HuH-7.5 (cell line): ENCODE measurements around the gene NME3.
"Not testable (repeated sequence)": the region's sequence is repeated elsewhere in the genome, so short reads cannot be mapped to it uniquely, and the experiment has no call there.

ENCODE experiments used
- DNase-seq: peaks from one replicate; pipeline ENCODE4 v3.0.0; 2011; ENCODE audit warnings: low spot score

The NME3 gene

DNA sequence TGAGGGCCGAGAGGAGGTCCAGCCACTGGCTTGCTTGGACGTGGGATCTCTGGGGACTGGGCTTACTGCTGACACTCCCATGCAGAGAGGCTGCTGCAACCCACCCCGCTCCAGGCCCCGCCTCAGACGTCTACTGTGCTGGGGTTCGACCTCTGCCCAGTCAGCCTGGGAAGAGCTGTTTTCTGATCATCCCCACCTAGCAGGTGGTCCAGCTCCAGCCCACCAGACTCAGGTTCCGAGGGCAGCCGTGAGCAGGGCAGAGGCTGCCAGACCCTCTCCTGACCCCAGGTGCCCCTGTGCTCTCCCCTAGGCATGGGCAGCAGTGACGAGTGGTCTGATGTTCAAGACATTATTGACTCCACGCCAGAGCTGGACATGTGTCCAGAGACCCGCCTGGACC is 23.4 kb downstream of the NME3 start:
- DNase-seq: no peak

DNA sequence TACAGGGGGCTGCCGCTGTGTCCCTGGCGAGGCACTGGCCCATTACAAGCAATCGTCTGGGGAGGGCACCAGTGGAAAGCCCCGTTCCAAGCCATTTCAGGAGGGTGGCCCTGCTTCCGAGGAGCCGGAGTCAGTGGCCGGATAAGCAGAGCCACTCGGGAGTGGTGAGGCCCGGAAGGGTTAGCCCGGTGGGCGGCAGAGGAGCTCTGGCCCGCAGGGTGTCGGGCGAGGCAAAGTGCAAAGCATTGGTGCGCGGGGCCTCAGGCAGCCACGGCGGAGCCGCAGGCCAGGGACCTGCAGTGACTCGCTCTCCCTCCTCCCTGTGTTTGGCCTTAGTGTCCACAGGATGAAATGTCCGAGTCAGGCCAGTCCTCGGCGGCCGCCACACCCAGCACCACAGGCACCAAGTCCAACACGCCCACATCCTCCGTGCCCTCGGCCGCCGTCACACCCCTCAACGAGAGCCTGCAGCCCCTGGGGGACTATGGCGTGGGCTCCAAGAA is 24.6 kb downstream of the NME3 start:
- no peak for DNase-seq

DNA sequence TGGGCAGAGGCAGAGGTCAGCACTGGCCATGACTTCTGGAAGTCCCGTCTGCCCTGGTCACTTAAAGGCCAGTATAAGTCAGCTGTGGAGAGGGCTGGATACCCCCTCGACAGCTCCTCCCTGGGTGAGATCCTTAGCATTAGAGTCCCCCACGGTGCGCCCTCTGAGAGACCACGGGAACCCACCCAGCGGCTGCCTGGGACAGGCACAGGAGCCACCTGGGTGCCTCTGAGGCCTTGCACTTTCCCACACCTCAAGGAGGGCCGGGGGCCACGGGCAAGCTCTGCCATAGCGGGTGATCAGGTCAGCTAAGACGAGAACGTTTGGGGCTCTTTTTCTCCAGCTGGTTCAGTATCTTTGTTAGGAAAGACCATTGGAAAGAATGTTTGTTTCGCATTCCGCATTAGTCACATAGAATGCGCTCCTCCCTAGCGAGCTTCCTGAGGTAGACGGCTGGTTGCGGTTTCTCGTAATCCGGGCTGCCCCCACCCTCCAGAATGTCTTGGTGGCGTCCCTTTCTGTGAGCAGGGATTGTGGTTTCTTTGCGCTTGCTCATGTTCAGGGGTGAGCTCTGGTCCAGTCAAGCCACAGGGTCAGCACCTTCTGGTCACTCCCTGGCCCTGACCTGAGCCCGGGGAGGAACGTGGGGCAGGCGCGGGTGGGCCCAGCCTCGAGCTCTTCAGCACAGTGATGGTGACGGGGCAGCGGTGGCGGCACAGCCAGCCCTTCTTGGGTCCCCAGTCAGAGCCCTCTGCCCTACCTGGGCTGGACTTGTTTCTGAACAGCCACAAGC is 25.2 kb downstream of the NME3 start:
- no peak for DNase-seq

DNA sequence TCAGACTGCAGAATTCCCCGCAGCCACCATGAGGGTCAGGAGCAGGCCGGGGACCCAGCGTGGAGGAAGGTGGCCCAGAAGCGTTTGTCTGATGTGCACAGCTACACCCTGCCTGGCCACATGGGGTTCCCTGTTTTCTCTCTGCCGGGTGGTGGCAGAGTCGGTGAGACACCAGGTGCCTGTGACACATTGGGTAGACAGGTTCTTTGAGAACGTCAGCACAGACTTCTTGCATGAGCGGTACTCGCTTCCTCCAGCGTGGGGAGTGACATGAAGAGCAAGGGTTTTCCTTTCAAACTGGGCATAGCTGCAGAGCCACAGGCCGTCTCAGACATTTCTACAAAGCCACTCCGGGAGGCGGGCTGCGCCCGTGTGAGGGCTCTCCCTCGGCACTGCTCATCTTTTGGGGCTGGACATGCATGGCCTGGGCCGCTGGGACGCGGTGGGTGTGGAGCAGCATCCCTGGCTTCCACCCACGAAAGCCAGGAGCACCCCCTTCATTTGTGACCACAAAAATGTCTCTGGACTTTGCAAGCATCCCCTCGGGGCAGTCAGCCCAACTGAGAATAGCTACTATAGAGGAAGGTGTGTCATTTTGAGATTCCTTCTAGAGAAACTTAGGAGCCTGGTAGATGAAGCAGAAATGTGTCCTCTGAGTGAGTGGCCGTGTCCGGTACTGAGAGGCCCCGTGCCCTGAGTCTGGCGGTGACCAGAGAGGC is 26.0 kb downstream of the NME3 start:
- no peak for DNase-seq

DNA sequence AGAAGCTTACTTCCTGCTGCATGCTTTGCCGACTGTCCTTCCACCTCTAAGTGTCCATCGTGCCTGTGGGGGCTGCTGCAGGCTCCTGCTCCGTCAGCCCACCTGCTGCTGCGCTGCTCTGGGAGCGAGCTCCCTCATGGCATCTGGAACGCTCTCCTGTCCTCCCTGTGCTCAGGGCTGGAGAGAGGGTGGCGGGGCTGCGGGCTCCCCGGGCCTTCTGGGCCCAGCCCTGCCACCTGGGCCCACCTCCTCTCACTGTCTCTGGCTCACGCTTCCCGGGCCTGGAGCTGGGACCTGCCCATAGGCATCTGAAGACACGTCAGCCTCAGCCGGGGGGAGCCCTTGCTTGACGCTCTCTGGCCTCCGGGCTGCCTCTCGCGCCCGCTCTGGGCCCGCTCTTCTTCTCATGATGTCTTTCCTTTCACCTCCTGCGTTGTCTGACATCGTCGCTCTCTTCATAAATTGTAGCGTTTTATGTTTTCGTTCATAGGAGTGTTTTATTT is 27.0 kb downstream of the NME3 start:
- DNase-seq: no peak

DNA sequence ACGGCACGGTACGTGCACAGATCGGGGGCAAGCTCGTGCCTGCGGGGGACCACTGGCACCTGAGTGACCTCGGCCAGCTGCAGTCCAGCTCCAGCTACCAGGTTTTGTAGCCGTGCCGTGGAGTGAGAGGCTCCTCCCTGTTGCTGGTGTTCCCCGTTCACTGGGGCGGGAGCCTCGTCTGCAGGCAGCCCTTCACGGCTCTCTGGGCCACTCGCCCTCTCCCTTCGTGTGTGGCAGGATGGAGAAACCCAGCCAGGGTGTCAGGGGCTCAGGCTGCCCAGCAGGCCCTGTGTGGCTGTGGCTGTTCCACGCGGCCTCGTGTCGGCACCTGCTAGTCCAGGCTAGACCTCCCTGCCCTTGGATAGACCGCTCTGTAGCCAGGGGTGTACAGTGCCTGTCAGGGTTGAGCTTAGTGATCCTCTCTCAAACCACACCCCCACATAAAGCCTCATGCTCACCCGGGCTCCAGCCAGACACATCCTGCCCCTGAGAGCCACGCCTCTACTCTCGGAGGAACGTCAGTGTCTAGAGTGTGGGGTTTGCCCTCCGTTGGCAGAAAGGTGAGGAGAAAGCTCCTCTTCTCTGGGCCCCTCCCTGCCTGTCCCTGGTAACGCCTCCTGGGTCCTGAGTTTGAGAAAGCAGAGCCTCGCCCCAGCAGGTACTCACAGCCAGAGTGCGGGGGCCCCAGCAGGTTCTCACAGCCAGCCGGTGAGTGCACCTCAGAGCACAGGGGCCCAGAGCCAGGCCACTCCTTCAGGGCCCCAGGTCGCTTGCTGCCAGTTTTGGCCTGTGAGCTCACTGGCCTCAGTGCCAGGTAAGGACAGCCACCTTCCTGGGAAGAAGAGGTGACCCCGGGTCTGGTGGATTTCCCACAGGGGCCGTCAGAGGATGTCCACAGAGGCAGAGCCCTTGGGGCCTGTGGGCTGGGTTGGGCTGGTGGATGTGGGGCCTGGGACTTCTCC is 27.7 kb downstream of the NME3 start:
- DNase-seq: no peak

DNA sequence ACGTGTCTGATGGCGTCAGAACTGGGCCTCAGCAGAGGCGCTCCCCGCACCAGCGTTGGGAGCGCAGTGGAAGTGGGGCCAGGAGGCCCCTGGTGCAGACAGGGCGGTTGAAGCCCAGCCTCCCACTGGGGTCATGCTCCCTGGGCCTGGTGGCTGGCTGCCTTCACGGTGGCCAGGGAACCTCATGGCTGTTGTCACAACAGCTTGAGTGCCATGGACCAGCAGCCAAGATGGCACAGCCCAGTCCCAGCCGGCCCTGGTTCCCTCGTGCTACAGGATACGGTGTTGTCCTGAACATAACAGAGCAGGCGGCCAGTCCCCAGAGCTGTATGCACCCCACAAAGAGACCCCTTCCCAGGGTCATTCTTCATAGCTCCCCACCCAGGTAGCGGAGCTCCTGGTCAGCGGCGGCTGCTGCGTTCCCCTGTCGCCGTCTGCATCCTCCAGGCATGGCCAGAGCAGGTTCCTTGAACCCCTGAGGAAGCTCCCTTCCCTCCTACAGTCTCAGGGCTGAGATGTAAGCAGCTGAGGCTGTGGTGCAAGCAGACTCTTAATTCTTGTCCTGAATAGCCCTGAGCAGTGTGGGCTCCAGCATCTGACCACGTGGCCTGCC is 29.7 kb downstream of the NME3 start:
- no peak for DNase-seq

DNA sequence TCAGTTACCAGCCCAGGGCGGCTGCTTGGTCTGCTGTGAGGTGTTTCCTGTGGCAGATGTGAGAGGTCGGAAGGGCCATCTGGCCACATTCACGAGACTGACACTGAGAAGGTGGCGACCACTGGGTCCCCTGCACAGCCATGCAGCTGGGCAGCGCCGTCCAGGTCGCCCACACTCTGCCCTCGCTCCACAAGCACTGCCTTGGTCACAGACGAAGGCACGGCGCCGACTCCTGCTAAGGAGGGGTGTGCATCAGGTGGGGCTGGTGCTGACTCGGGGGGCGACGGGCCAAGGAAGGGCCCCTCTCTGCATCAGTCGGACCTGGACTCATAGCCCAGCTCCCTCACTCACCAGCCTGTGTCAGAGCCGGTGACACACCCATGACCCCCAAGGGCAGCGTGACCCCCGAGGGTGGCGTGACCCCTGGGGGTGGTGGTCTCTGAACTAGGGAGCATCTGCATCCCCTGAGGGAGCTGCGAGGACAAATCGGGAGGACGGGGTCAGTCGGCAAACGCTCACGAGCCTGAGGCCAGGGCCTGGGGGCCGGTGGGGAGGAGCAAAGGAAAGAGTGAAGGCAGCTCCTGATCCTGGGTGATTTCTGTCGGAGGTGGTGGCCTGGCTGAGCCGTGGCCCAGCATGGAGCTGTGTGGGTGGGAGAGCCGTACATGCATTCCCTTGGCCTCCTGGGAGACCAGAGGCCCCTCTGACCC is 30.4 kb downstream of the NME3 start:
- DNase-seq: no peak

DNA sequence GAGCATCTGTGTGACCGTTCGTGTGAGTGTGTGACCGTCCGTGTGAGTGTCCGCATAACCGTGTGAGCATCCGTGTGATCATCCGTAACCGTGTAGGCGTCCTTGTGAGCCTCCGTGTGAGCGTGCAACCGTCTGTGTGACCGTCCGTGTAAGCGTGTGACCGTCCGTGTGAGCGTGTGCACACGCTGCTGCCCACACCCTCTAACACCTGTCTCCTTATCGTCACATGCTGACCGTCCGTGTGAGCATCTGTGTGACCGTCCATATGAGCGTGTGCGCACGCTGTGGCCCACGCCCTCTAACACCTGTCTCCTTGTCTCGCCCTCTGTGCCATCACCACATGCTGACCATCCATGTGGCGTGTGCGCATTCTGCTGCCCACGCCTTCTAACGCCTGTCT is 31.1 kb downstream of the NME3 start:
- DNase-seq: no peak

DNA sequence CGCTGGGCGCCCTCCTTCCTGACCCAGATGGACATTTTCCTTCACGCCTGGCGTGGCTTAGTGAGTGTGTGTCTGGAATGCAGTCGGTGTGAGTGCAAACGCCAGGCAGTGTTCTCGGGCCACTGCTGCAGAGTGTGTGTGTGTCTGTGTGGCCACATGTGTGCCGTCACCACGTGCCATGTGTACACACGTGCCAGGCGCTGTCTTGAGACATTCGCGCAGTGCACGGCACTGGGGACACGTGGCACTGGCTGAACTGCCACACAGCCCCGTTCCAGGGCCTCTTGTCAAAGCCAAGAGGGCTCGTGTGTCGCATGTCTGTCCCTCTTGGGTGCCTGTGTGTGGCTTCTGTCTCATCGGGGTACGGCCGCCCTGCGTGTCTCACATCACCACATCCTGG is 36.5 kb downstream of the NME3 start:
- no peak for DNase-seq

DNA sequence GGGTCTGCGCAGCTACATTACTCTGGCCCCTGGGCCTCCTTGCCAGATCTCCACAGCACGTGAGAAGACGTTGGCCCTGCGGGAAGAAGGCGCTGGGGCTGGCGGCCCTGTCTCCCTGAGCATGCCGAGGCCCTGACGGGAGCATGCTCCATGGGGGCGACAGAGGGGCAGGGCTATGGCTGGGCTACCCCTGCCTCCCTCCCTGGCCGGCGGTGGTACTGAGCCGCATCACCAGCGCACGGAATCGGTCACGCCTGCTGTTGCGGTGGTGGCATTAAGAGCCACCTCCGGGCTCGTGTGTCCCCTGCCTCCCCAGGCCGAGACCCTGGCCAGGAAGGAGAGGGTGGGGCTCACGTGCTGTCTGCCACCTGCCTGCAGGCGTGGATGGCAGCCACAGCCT is 37.2 kb downstream of the NME3 start:
- no peak for DNase-seq

DNA sequence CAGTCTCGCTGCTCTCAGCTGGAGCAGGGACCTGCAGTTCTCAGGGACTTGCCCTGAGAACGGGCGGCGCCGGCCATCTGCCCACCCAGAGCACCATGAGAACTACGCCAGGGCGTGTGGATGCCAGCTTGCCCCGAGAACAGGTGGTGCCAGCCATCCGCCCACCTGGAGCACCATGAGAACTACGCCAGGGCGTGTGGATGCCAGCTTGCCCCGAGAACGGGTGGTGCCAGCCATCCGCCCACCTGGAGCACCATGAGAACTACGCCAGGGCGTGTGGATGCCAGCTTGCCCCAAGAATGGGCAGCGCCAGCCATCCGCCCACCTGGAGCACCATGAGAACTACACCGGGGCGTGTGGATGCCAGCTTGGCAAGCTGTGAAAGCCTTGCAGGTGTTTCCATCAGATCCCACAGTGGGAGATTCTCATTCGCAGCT is 38.8 kb downstream of the NME3 start:
- DNase-seq: not testable (repeated sequence)

DNA sequence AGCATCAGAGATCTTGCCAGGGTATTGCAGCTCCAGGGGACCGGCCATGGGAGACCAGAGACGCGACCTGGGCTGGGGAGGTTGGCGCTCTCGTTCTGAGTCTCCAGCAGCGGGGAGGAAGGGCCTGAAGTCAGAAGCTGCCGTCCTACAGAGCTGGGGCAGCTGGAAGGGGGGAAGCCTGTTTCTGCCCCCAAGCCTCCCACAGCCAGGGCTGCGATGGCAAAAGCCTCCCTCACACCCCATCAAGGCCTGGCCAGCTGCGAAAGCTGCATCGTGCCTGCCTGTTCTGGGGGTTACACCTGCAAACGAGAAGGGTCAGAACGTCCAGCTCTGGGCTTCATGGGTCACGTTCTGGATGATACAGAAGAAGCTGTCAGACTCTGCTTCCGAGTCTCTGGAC is 39.3 kb downstream of the NME3 start:
- DNase-seq: no peak

DNA sequence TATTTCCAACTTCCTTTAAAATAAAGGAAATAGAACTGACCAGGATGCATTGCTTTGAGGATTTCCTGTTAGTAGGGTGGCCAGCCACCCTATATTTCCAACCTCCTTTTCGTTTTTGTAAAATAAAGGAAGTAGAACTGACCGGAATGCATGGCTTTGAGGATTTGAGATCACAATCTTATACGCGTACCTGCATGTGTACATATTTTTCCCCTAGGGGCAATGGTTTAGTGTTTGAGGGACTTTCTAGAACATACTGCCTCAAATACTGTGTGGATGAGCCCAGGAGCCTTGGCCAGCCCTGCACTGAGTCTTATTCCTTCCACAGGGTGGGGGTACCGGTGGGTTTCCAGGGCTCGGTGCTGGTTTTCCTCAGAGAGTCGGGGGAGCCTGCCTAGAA is 39.7 kb downstream of the NME3 start:
- DNase-seq: no peak

DNA sequence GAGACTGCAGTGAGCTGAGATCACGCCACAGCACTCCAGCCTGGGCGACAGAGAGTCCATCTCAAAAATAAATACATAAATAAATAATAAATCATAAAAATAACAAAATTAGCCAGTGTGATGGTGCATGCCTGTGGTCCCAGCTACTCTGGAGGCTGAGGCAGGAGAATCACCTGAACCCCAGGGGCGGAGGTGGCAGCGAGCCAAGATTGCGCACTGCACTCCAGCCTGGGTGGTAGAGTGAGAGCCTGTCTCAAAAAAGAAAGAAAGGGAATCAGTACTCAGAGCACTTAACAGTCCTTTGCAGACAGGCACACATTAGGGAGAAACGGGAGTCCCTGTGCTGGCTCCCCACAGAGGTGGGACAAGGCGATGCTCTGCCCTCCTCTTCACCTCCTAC is 40.3 kb downstream of the NME3 start:
- DNase-seq: no peak

DNA sequence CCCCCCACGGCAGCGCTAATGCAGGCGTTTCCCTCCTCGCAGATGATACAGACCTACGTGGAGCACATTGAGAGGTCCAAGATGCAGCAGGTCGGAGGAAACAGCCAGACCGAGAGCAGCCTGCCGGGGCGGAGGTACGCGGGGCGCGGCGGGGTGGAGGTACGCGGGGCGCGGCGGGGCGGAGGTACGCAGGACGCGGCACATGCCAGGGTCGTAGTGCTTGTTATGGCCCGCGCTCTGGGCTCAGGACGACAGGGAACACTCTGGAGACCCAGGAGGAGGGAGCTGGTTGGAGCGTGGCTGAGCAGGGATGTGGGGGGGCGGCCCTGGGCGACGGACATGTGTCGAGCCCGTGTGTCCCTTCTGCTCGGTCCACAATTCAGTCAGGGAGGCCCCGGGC is 41.9 kb downstream of the NME3 start:
- DNase-seq: no peak

DNA sequence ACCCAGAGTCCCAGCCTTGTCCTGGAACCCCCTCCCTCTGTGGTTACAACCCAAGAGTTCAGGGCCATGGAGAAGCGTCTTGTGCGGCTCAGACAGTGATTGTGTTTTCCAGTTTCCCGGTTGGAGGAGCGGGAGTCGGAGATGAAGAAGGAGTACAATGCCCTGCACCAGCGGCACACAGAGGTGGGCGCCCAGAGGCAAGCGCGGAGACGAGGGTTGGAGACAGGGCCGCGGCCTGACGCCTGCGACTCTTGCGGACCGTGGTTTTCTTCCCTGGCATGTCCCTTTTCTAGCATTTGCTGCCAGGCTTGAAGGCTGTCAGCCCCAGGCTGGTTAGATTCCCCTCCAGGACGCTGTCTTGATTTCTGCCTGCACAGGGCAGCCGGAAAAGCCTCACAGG is 42.3 kb downstream of the NME3 start:
- no peak for DNase-seq

DNA sequence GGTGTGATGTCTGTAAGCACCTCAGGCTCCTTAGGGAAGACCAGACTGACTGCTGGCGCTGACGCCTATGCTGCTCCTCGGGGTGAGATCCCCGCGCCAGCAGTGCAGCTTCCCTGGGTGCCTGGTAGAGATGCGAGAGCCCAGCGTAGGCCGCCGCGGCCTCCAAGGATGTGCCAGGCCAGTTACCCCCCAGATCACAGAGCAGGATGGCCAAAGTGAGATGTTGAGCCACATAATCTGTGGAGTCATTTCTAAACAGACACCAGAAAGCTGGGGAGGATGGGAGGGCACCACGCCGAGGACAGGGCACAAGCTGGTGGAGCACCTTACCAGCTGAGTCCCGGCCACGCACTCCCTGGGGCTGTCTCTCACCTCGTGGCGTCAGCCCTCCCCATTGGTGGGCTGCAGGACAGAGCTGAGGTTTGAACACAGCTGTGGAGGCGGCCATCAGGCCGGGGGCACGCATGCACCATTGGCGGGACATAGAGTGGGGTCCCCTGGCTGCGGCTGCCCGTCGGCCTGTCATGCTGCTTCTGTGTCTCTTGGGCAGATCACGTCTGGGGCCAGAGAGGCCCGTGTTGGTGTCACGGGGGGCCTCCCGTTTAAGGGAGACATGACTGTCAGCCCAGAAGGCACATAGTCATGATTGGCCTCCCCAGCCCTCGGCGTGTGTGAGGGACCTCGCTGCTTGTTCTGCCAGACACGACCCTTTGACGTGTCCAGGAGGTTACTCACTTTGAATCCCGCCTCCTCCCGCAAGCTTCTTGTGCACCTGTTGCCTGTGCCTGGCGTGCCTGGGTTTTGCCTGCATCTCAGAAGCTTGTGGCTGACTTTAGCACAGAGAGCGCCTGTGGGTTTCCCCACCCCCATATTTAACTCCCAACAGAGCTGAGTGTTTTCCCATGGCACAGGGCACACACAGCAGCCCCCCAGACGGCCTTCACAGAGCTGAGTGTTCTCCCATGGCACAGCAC is 43.4 kb downstream of the NME3 start:
- no peak for DNase-seq

DNA sequence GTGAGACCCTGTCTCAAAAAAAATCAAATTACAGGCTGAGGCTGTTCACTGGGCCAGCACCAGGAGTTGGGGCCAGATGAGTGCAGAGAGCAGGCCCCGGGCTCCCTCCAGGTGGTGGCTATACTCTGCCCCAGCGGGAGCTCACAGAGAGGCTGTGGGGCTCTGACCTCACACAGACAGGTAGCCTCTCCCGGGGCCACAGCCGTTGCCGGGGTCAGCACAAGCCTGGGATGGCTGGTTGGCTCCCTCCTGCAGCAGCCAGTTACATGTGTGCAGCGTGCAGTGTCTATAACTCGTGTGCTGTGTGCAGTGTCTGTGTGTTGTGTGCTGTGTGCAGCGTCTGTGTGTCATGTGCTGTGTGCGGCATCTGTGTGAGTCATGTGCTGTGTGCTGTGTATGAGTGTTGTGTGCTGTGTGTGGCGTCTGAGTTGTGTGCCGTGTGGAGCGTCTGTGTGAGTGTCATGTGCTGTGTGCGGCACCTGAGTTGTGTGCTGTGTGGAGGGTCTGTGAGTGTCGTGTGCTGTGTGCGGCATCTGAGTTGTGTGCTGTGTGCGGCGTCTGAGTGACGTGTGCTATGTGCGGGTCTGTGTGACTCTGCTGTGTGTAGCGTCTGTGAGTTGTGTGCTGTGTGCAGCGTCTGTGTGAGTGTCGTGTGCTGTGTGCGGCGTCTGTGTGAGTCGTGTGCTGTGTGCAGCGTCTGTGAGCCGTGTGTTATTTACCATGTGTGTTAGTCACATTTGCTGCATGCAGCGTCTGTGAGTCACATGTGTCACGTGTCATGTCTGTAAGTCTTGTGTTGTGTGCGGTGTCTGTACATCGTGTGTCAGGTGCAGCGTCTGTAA is 44.5 kb downstream of the NME3 start:
- no peak for DNase-seq
